ENCODE data around the gene C12orf42. TPM values are rescaled to one million over a fixed set of nuclear protein-coding genes. Genes with fewer than 3 reads are reported as not detected.
"Not testable (repeated sequence)": the region's sequence is repeated elsewhere in the genome, so short reads cannot be mapped to it uniquely, and the experiment has no call there.

The C12orf42 gene
- total and polyA plus RNA-seq, 8 donors: not detected

DNA sequence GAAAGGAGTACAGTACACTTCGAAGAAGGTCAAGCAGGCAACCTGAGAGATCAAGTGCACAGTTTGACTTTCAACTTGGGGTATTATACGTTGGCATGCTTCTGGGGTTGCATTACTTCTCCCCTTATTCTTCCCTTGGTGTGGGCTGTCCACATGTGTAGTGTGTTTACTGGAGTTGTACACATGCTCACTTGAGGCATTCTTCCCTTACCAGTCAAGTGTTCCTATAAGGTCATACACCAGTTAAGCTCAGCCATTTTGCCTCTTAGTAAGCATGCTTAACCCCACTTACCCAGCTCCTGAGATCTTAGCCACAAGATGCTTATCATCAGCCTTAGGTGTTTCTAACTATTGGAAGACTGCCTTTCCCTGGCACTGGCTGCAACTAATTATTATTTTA lies 63.8 kb downstream of the C12orf42 start:
- TF ChIP-seq, protein P1, sequence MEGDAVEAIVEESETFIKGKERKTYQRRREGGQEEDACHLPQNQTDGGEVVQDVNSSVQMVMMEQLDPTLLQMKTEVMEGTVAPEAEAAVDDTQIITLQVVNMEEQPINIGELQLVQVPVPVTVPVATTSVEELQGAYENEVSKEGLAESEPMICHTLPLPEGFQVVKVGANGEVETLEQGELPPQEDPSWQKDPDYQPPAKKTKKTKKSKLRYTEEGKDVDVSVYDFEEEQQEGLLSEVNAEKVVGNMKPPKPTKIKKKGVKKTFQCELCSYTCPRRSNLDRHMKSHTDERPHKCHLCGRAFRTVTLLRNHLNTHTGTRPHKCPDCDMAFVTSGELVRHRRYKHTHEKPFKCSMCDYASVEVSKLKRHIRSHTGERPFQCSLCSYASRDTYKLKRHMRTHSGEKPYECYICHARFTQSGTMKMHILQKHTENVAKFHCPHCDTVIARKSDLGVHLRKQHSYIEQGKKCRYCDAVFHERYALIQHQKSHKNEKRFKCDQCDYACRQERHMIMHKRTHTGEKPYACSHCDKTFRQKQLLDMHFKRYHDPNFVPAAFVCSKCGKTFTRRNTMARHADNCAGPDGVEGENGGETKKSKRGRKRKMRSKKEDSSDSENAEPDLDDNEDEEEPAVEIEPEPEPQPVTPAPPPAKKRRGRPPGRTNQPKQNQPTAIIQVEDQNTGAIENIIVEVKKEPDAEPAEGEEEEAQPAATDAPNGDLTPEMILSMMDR (IDR thresholded peaks at IDR 0.05): no peak
- no peak for TF ChIP-seq POLR2A (IDR thresholded peaks at IDR 0.05)
- TF ChIP-seq POLR2AphosphoS5 (IDR thresholded peaks at IDR 0.05): no peak
- no peak for TF ChIP-seq EP300 (IDR thresholded peaks at IDR 0.05)
- no peak for DNase-seq
- 79 to 92% (median 85%) methylated on average over 2 of the region's 2 CpGs for WGBS, 5 donors
- no peaks in the 10 kb centered on the region for H3K4me1 ChIP-seq
- intact Hi-C loops (cut with DNase I; ENCODE audit: low total_unique reads): no loop called here
- no peak overlapping the region for H3K27ac ChIP-seq
- H3K27me3 ChIP-seq: no peaks in the 10 kb centered on the region
- no peak overlapping the region for H3K4me3 ChIP-seq
- H3K36me3 ChIP-seq: no peaks in the 10 kb centered on the region
- no peaks in the 10 kb centered on the region for H3K9me3 ChIP-seq

DNA sequence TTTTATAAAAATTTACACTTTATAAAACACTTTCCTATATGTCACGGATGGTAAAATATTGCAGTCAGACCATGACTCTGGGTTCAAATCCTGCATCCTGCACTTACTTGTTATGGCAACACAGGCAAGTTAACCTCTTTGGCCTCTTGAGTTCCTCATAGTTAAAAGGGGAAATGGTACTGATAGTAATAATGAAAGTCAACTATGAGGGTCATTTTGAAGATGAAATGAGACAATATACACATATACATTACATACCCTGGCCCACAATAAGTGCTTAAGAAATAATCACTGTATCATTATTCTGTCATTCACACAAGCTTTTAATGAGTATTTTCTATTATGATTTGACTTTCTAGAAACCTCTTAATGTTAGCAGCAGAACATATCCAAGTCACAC lies 64.4 kb downstream of the C12orf42 start:
- H3K4me3 ChIP-seq: no peak overlapping the region
- WGBS, 5 donors: 83 to 95% (median 93%) methylated on average over 1 of the region's 1 CpG
- TF ChIP-seq POLR2AphosphoS5 (IDR thresholded peaks at IDR 0.05): no peak
- TF ChIP-seq POLR2A (IDR thresholded peaks at IDR 0.05): no peak
- no peak for TF ChIP-seq EP300 (IDR thresholded peaks at IDR 0.05)
- TF ChIP-seq, protein P1 (IDR thresholded peaks at IDR 0.05): no peak
- intact Hi-C loops (cut with DNase I; ENCODE audit: low total_unique reads): no loop called here
- H3K36me3 ChIP-seq: no peaks in the 10 kb centered on the region
- no peaks in the 10 kb centered on the region for H3K27me3 ChIP-seq
- H3K4me1 ChIP-seq: no peaks in the 10 kb centered on the region
- H3K9me3 ChIP-seq: no peaks in the 10 kb centered on the region
- DNase-seq: no peak
- no peak overlapping the region for H3K27ac ChIP-seq

DNA sequence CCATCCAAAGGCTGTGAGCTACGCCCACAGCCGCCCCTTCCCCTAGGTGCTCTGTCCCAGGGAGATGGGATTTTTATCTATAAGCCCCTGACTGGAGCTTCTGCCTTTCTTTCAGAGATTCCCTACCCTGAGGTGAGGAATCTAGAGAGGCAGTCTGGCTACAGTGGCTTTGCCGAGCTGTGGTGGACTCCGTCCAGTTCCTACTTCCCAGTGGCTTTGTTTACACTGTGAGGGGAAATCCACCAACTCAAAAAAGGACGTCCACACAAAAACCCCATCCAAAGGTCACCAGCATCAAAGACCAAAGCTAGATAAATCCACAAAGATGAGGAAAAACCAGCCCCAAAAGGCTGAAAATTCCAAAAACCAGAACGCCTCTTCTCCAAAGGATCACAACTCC lies 70.1 kb downstream of the C12orf42 start:
- intact Hi-C loops (cut with DNase I; ENCODE audit: low total_unique reads); H3K27me3 ChIP-seq; H3K4me1 ChIP-seq; DNase-seq; H3K9me3 ChIP-seq; H3K27ac ChIP-seq; H3K4me3 ChIP-seq; H3K36me3 ChIP-seq: not testable (repeated sequence)
- WGBS, 5 donors: 47 to 69% (median 58%) methylated on average over 6 of the region's 6 CpGs

DNA sequence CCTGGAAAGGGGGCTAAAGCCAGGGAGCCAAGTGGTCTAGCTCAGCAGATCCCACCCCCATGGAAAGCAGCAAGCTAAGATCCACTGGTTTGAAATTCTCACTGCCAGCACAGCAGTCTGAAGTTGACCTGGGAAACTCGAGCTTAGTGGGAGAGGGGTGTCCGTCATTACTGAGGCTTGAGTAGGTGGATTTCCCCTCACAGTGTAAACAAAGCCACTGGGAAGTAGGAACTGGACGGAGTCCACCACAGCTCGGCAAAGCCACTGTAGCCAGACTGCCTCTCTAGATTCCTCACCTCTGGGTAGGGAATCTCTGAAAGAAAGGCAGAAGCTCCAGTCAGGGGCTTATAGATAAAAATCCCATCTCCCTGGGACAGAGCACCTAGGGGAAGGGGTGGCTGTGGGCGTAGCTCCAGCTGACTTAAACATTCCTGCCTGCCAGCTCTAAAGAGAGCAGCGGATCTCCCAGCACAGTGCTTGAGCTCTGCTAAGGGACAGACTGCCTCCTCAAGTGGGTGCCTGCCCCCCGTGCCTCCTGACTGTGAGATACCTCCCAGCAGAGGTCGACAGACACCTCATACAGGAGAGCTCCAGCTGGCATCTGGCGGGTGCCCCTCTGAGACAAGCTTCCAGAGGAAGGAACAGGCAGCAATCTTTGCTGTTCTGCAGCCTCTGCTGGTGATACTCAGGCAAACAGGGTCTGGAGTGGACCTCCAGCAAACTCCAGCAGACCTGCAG lies 70.8 kb downstream of the C12orf42 start:
- H3K4me1 ChIP-seq; intact Hi-C loops (cut with DNase I; ENCODE audit: low total_unique reads); DNase-seq; H3K4me3 ChIP-seq; H3K36me3 ChIP-seq; H3K27me3 ChIP-seq; H3K9me3 ChIP-seq; H3K27ac ChIP-seq: not testable (repeated sequence)
- 54 to 62% (median 55%) methylated on average over 5 to 9 of the region's 9 CpGs for WGBS, 5 donors

DNA sequence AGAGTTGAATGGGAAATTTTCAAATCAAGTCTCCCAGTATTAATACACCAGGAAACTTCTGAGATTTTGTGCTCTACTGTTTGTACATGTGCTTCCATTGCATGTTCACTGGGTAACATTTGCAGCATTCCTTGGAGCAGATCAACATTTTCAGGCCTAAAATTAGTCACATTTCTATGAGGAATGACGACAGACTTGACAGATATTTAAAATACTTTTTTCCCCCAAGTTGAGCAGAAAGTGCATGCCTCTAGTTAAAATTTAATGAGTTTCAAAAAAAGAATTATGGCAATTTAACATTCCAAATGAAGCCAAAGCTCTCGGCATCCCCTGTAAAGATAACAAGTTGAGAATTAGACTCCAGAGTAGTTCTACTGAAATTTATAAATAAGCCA lies 72.3 kb downstream of the C12orf42 start:
- TF ChIP-seq POLR2AphosphoS5 (IDR thresholded peaks at IDR 0.05) (no peak), EP300 (IDR thresholded peaks at IDR 0.05) (no peak)
- no peaks in the 10 kb centered on the region for H3K9me3 ChIP-seq
- no peaks in the 10 kb centered on the region for H3K36me3 ChIP-seq
- H3K27ac ChIP-seq: no peak overlapping the region
- DNase-seq: no peak
- H3K4me1 ChIP-seq: no peaks in the 10 kb centered on the region
- intact Hi-C loops (cut with DNase I; ENCODE audit: low total_unique reads): no loop called here
- H3K27me3 ChIP-seq: no peaks in the 10 kb centered on the region
- H3K4me3 ChIP-seq: no peak overlapping the region
- whole genome bisulfite sequencing, 5 donors: 66 to 83% (median 81%) methylated on average over 2 of the region's 2 CpGs

DNA sequence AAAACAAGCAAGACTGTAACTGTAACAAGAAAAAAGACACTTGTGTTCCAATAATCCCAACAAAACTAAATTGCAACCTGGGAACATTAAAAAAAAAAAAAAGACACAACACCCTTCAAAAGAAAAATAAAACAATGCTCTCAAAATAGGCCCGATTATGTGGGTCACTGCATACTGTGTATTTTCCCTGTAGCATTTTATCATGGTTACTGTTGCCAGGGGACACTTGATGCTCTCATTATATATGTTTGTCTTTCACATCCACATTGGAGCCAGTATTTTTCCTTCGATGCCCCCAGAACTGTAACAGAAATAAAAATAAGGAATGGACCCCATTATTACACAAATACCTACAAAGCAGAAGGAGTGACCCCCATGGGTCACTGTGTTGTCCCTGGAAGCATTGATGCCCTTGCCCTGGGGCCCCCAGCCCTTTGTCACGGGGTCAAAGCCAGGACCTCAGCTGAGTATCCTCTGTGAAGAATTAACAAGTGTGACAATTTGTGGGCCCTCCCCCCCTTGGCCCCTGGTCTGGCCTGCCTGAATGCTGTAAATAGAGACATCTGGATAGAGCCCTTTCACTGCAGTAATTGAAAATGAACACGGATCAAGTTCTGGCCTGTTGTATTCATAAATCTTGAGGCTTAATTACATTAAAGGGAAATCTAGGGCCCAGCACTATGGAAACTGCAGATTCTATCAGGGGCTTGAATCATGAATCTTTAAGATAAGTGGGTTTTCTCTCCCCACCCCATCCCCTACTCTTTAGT lies 72.8 kb downstream of the C12orf42 start:
- Histone ChIP-seq H3K27me3 (no peaks in the 10 kb centered on the region), H3K36me3 (no peaks in the 10 kb centered on the region), H3K9me3 (no peaks in the 10 kb centered on the region), H3K4me1 (no peaks in the 10 kb centered on the region), H3K27ac (no peak overlapping the region), H3K4me3 (no peak overlapping the region)
- WGBS, 5 donors: 60 to 73% (median 69%) methylated on average over 4 of the region's 4 CpGs
- peak in 1 of 2 donors; percentile 56 for DNase-seq
- no peak for TF ChIP-seq EP300 (IDR thresholded peaks at IDR 0.05)
- TF ChIP-seq, protein P1 (IDR thresholded peaks at IDR 0.05): no peak
- no peak for TF ChIP-seq POLR2AphosphoS5 (IDR thresholded peaks at IDR 0.05)
- TF ChIP-seq POLR2A (IDR thresholded peaks at IDR 0.05): no peak
- intact Hi-C loops (cut with DNase I; ENCODE audit: low total_unique reads): no loop called here
